HepG2 (cell line): Measurements from ENCODE around the gene CUL7. TPM values are rescaled to one million over a fixed set of nuclear protein-coding genes. Genes with fewer than 3 reads are reported as not detected.

ENCODE experiments used
- ATAC-seq: fragments of 200-7000 bp; cut with Tn5 transposase; 3 replicates; pipeline ENCODE4 v1.9.1; 2020; ENCODE audit warnings: mild to moderate bottlenecking, moderate library complexity
- BruUV-seq: library from RNA; stranded (reverse); fragments of 400-500 nt; replicated peaks from 2 replicates; lab custom pipeline; 2021; lab: Mats Ljungman, UMichigan
- CTCF ChIA-PET: fragments of 300-600 bp; formaldehyde crosslinking; extraction: SDS; loops from one replicate; lab custom pipeline; 2021; ENCODE audit warnings: low total read pairs, inconsistent platforms, low intra/inter-chr PET ratio; lab: Yijun Ruan, JAX
- POLR2A ChIA-PET: fragments of 350-600 bp; sonication (Branson Sonifier 250); formaldehyde crosslinking; loops from one replicate; lab custom pipeline; 2020; ENCODE audit warnings: antibody characterized with exemption, inconsistent platforms; lab: Yijun Ruan, JAX
- DNase-seq: peaks from one replicate; pipeline ENCODE4 v3.0.0-alpha.2; 2015; ENCODE audit warnings: low spot score
- FAIRE-seq: peaks from 3 replicates; lab custom pipeline; 2011; peaks lifted over from hg19 to GRCh38; lab: Jason Lieb, UNC
- H2AFZ ChIP-seq: one replicate; pipeline ENCODE4 v1.6.1; 2011; ENCODE audit warnings: low read length, inconsistent platforms
- H3K27ac ChIP-seq: fragments of 300-600 bp; 3 replicates; pipeline ENCODE4 v1.8.0; 2011; ENCODE audit warnings: mixed run types, mild to moderate bottlenecking, mixed read lengths, low read length, inconsistent platforms; ENCODE audit not compliant: insufficient read depth; ENCODE audit errors: extremely low read length
- H3K27me3 ChIP-seq, 2 experiments: fragments of 200-600 bp in 1 of 2; 2 replicates in 1 of 2; 3 replicates in 1 of 2; pipeline versions ENCODE4 v1.6.0 to v1.8.0; 2011; ENCODE audit warnings: low read length in 2 of 2, mild to moderate bottlenecking in 2 of 2, moderate library complexity in 2 of 2, inconsistent platforms in 1 of 2; ENCODE audit not compliant: insufficient read depth in 2 of 2, control insufficient read depth in 1 of 2
- H3K36me3 ChIP-seq, 2 experiments: fragments of 200-600 bp in 1 of 2; replicated peaks in 1 of 2; 2 replicates in 1 of 2; 3 replicates in 1 of 2; pipeline versions ENCODE4 v1.5.1 to v1.8.0; 2011; ENCODE audit warnings: low read length in 2 of 2, inconsistent platforms in 1 of 2; ENCODE audit not compliant: insufficient read depth in 2 of 2, control insufficient read depth in 1 of 2
- H3K4me1 ChIP-seq: 2 replicates; pipeline ENCODE4 v1.5.1; 2012; ENCODE audit warnings: low read length, inconsistent platforms; ENCODE audit not compliant: insufficient read depth
- H3K4me2 ChIP-seq: 2 replicates; pipeline ENCODE4 v1.6.0; 2011; ENCODE audit warnings: low read depth, low read length, inconsistent platforms
- H3K4me3 ChIP-seq, 3 experiments: fragments of 200-600 bp in 1 of 3; sonication (generic), shearing (Covaris generic) in 1 of 3; replicated peaks in 1 of 3; 2 replicates each; pipeline ENCODE4 v1.5.1; 2011 to 2016; ENCODE audit warnings: low read length in 3 of 3, inconsistent platforms in 2 of 3, low read depth in 2 of 3, mild to moderate bottlenecking in 2 of 3, control low read depth in 1 of 3, mixed read lengths in 1 of 3; ENCODE audit not compliant: insufficient read depth in 1 of 3
- H3K79me2 ChIP-seq: one replicate; pipeline ENCODE4 v1.6.1; 2011; ENCODE audit warnings: low read length, inconsistent platforms; ENCODE audit not compliant: insufficient read depth
- H3K9ac ChIP-seq: 2 replicates; pipeline ENCODE4 v1.6.0; 2011; ENCODE audit warnings: mild to moderate bottlenecking, low read depth, low read length, inconsistent platforms; ENCODE audit not compliant: insufficient read depth
- H3K9me3 ChIP-seq: 2 replicates; pipeline ENCODE4 v1.5.1; 2012; ENCODE audit warnings: mild to moderate bottlenecking, low read length
- H4K20me1 ChIP-seq: 2 replicates; pipeline ENCODE4 v1.6.0; 2011; ENCODE audit warnings: inconsistent platforms, mild to moderate bottlenecking, low read length, moderate library complexity; ENCODE audit not compliant: insufficient read depth
- ARNTL ChIP-seq: sonication (generic); formaldehyde crosslinking; IDR thresholded peaks from 2 replicates; pipeline ENCODE4 v1.4.0; 2020; ENCODE audit warnings: mild to moderate bottlenecking, missing genetic modification reagents
- BORCS8-MEF2B ChIP-seq: sonication (generic); formaldehyde crosslinking; IDR thresholded peaks from 2 replicates; pipeline ENCODE4 v1.8.0; 2022; ENCODE audit warnings: mild to moderate bottlenecking, missing genetic modification reagents
- FOXC1 ChIP-seq: sonication (generic); formaldehyde crosslinking; IDR thresholded peaks from 2 replicates; pipeline ENCODE4 v1.8.0; 2022; ENCODE audit warnings: mild to moderate bottlenecking, missing genetic modification reagents, borderline replicate concordance
- IRX3 ChIP-seq: sonication (generic); formaldehyde crosslinking; IDR thresholded peaks from 2 replicates; pipeline ENCODE4 v1.8.1; 2023; ENCODE audit warnings: mild to moderate bottlenecking, low read depth, missing genetic modification reagents, borderline replicate concordance
- NFIB ChIP-seq: sonication (generic); formaldehyde crosslinking; IDR thresholded peaks from 2 replicates; pipeline ENCODE4 v1.9.0; 2021; ENCODE audit warnings: missing genetic modification reagents, mild to moderate bottlenecking, borderline replicate concordance
- PAXIP1 ChIP-seq: sonication (generic); formaldehyde crosslinking; conservative IDR thresholded peaks from 2 replicates; pipeline ENCODE4 v1.4.0; 2020; ENCODE audit warnings: mild to moderate bottlenecking, missing genetic modification reagents, moderate library complexity
- PCBP2 ChIP-seq: fragments of 200-400 bp; formaldehyde crosslinking; optimal IDR thresholded peaks from 2 replicates; pipeline ENCODE3; 2018; ENCODE audit warnings: low read length, low read depth; ENCODE audit not compliant: poor library complexity, severe bottlenecking
- SNRNP70 ChIP-seq: fragments of 200-400 bp; formaldehyde crosslinking; IDR thresholded peaks from 2 replicates; pipeline ENCODE4 v1.6.1; 2017; ENCODE audit warnings: mild to moderate bottlenecking, low read depth, low read length, moderate library complexity
- SPEN ChIP-seq: sonication (generic); formaldehyde crosslinking; IDR thresholded peaks from 2 replicates; pipeline ENCODE4 v1.5.1; 2020; ENCODE audit warnings: low read depth, mild to moderate bottlenecking, missing genetic modification reagents
- ZFP91 ChIP-seq: sonication (generic); formaldehyde crosslinking; IDR thresholded peaks from 2 replicates; pipeline ENCODE4 v1.9.0; 2022; ENCODE audit warnings: missing genetic modification reagents, mild to moderate bottlenecking, borderline replicate concordance
- ZNF343 ChIP-seq: sonication (generic); formaldehyde crosslinking; IDR thresholded peaks from 2 replicates; pipeline ENCODE4 v1.4.0; 2020; ENCODE audit warnings: mild to moderate bottlenecking, missing genetic modification reagents
- ZNF354B ChIP-seq: sonication (generic); formaldehyde crosslinking; IDR thresholded peaks from 2 replicates; pipeline ENCODE4 v1.8.0; 2022; ENCODE audit warnings: mild to moderate bottlenecking, missing genetic modification reagents
- ZNF562 ChIP-seq: sonication (generic); formaldehyde crosslinking; IDR thresholded peaks from 2 replicates; pipeline ENCODE4 v1.8.0; 2022; ENCODE audit warnings: missing genetic modification reagents, borderline replicate concordance
- ZNF572 ChIP-seq: sonication (generic); formaldehyde crosslinking; IDR thresholded peaks from 2 replicates; pipeline ENCODE4 v1.5.1; 2020; ENCODE audit warnings: mild to moderate bottlenecking, missing genetic modification reagents
- ZNF605 ChIP-seq: sonication (generic); formaldehyde crosslinking; IDR thresholded peaks from 2 replicates; pipeline ENCODE4 v1.8.0; 2022; ENCODE audit warnings: mild to moderate bottlenecking, missing genetic modification reagents
- WGBS: methylation state at CpG from one replicate; pipeline ENCODE4 v1.1.6; 2017; ENCODE audit warnings: low lambda C conversion rate; 5-methylcytosine and 5-hydroxymethylcytosine counted together
- in situ Hi-C: cut with HindIII; loops from 2 replicates; pipeline ENCODE4 v1.10.0; 2017; ENCODE audit warnings: low pct_unique_long_range_greater_than_20kb; ENCODE audit not compliant: extremely low pct_ligation_motif_present
- intact Hi-C: fragments of 100-400 bp; cut with micrococcal nuclease; formaldehyde crosslinking; loops from one replicate; pipeline ENCODE4 v1.10.0; 2022; ENCODE audit not compliant: unreplicated experiment
- polyA plus RNA-seq, 8 experiments: library from polyadenylated mRNA; depleted of rRNA in 3 of 8; stranded (reverse) in 7 of 8; unstranded in 1 of 8; fragments of >200 nt; fragmentation: Illumina TruSeq in 4 of 8; extraction: Trizol in 4 of 8; gene quantifications; 2 replicates each; pipeline versions ENCODE4 v1.2.1 to v1.2.3, GENCODE V29; 2011 to 2016; ENCODE audit warnings: low read depth in 4 of 8, missing spikeins in 1 of 8, mixed read lengths in 1 of 8; ENCODE audit not compliant: insufficient read depth in 1 of 8
- total RNA-seq, 5 experiments: library from RNA; depleted of rRNA; stranded (reverse); fragments of >200 nt; fragmentation: Illumina TruSeq; extraction: Trizol; gene quantifications; 2 replicates each; pipeline ENCODE4 v1.2.3, GENCODE V29; 2016; ENCODE audit warnings: low read depth in 1 of 5

Gene CUL7
- total and polyA plus RNA-seq, 2 of the 13 experiments (the other 11 are each of a cell fraction or from before 2014, with no cell fraction given) = 32.0 to 60.7 TPM

GRCh38 chr6:43020847-43021246 is 32.8 kb downstream of the CUL7 start:
- ChIA-PET CTCF (no interaction called here), POLR2A (interaction anchor here (0.9 to 4.2 kb wide), 19 partner anchors 13 to 275 kb away, joined by 3 to 43 read pairs (median 5); partner anchors contain the start of genes CNPY3, CUL7, CUL9 and GNMT)
- DNase-seq (no peak), ATAC-seq (peak; percentile 16), FAIRE-seq (no peak)
- intact Hi-C loops (no loop called here), in situ Hi-C loops (no loop called here)
- TF ChIP-seq ZNF354B (CRISPR knock-in tag) = peak; percentile 30; the same call in 1 of the 2 replicates
- TF ChIP-seq NFIB (CRISPR knock-in tag) = peak; percentile 75; the same call in 1 of the 2 replicates
- TF ChIP-seq PAXIP1 (CRISPR knock-in tag) = 0 out of 2 replicates have a peak, but pooled peaks have one; percentile 11
- TF ChIP-seq ARNTL (CRISPR knock-in tag) = peak; percentile 38
- TF ChIP-seq SNRNP70 = no peak
- TF ChIP-seq ZNF562 (CRISPR knock-in tag) = no peak
- TF ChIP-seq ZNF343 (CRISPR knock-in tag) = 0 out of 2 replicates have a peak, but pooled peaks have one; percentile 3
- peak; percentile 35; the same call in 1 of the 2 replicates for TF ChIP-seq IRX3 (CRISPR knock-in tag)
- peak; percentile 59 for TF ChIP-seq PCBP2
- TF ChIP-seq SPEN (CRISPR knock-in tag) = no peak
- TF ChIP-seq ZNF605 = 0 out of 2 replicates have a peak, but pooled peaks have one; percentile 20
- 0 out of 2 replicates have a peak, but pooled peaks have one; percentile 3 for TF ChIP-seq FOXC1 (CRISPR knock-in tag)
- peak; percentile 3; the same call in 1 of the 2 replicates for TF ChIP-seq BORCS8-MEF2B (CRISPR knock-in tag)
- 0 out of 2 replicates have a peak, but pooled peaks have one; percentile 2 for TF ChIP-seq ZFP91 (CRISPR knock-in tag)
- TF ChIP-seq ZNF572 (CRISPR knock-in tag) = no peak
- WGBS = 76% methylated on average over 5 of the region's 5 CpGs
- peak overlapping the region; percentile 95 for H3K4me2 ChIP-seq
- BruUV-seq = TSS peak; percentile 99
- no peaks in the 10 kb centered on the region for H3K9me3 ChIP-seq
- H3K27ac ChIP-seq = peak overlapping the region; percentile 75
- peak overlapping the region; percentile 90 for H3K9ac ChIP-seq
- H3K27me3 ChIP-seq = peaks cover 0 to 3% of the 10 kb centered on the region in 2 experiments; a peak in 1 of 5 replicates
- H3K4me3 ChIP-seq = peak overlapping the region; percentile 100; a peak in 5 of 6 replicates
- no peak overlapping the region for H2AFZ ChIP-seq
- H3K79me2 ChIP-seq = peaks cover 30% of the 10 kb centered on the region
- peaks cover 36% of the 10 kb centered on the region for H3K4me1 ChIP-seq
- no peaks in the 10 kb centered on the region for H4K20me1 ChIP-seq
- H3K36me3 ChIP-seq = peaks cover 22 to 47% of the 10 kb centered on the region in 2 experiments
